ENCODE data around the gene COMT.
"Not testable (repeated sequence)": the region's sequence is repeated elsewhere in the genome, so short reads cannot be mapped to it uniquely, and the experiment has no call there.

Gene COMT

DNA sequence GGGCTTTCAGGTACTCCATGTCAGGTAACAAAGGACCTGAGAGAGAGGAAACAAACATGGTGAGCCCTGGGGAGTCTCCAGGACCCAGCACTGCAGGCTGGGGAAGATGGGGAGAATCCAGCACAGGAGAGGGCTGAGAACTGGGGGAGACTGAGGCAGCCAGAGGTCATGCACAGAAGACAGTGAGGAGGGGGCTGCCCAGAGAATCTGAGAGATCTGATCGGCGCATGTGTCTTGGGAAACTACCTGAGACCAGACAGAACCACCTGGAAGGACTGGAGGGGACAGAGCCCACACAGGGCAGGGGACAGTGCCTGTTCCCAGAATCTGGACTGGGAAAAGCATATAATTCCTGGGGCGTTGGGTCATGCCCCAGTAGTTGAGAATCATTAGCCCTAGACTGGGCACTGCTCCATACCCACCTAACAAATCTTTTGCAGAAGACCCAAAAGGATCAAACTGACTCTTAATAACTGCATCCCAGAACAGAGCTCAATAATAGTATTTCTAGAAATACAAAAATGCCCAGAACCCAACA is 20.0 kb upstream of the COMT start:
- no peak for DNase-seq
- in situ Hi-C loops (cut with HindIII; ENCODE audit: low pct_ligation_motif_present, low pct_unique_long_range_greater_than_20kb, low sequenced_read_pairs): no loop called here

DNA sequence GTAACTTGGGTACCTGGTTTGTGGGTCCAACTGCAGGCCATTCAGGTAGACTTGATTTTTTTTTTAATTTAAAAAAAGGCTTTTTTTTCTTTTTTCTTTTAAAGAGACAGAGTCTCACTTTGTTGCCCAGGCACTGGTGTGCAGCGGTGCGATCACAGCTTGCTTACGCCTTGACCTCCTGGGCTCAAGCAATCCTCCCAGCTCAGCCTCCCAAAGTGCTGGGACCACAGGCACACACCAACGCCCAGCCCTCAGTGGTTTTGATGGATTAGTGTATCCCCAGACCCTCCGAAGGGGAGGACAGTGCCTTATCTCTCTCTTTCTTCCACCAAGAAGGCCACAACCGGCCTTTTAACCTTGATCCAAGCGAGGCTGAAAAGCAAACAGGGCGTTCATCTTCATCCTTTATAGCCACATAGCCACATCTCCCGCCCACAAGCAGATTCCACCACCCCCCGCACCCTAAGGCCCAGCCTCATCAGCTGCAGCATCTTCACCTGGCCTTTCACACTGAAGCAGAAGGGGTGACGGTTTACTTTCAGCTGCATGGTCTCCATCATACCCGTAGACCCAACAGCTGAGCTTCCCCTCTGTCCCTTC is 17.6 kb upstream of the COMT start:
- in situ Hi-C loops (cut with HindIII; ENCODE audit: low pct_ligation_motif_present, low pct_unique_long_range_greater_than_20kb, low sequenced_read_pairs): no loop called here
- no peak for DNase-seq

DNA sequence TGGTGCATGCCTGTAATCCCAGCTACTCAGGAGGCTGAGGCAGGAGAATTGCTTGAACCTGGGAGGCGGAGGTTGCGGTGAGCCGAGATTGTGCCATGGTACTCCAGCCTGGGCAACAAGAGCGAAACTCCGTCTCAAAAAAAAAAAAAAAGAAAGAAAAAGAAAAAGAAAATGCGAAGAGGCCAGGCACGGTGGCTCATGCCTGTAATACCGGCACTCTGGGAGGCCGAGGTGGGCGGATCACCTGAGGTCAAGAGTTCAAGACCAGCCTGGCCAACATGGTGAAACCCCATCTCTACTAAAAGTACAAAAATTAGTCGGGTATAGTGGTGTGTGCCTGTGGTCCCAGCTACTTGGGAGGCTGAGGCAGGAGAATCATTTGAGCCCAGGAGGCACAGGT is 15.5 kb upstream of the COMT start:
- DNase-seq; in situ Hi-C loops (cut with HindIII; ENCODE audit: low pct_ligation_motif_present, low pct_unique_long_range_greater_than_20kb, low sequenced_read_pairs): not testable (repeated sequence)

DNA sequence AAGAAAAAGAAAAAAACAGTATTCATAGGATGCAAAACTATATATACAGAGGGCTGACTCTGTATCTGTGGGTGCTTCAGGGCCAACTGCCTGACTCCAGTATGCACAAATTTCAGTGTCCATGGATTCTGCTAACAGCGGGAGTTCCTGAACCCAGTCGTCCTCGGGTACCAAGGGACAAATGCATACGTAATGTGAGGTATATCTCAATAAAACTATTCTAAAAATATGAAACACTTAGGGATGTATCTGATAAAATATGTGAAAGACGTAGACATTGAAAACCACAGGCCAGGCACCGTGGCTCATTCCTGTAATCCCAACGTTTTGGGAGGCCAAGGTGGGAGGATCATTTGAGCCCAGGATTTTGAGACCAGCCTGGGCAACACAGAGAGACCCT is 13.9 kb upstream of the COMT start:
- DNase-seq: no peak
- in situ Hi-C loops (cut with HindIII; ENCODE audit: low pct_ligation_motif_present, low pct_unique_long_range_greater_than_20kb, low sequenced_read_pairs): no loop called here

DNA sequence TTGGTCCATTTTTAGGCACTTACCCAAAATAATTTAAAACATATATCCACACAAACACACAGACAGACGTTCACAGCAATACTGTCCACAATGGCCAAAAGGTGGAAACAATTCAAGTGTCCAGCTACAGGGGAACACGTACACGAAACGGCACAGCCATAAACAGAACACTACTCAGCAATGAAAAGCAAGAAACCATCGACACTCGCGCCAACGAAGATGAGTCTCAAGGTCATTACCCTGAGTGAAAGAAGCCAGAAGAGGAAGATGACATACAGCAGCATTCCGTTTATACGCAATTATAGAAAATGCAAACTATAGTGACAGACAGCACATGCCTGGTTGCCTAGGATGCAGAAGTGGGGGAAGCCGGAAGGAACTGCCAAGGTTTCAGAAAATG is 13.4 kb upstream of the COMT start:
- in situ Hi-C loops (cut with HindIII; ENCODE audit: low pct_ligation_motif_present, low pct_unique_long_range_greater_than_20kb, low sequenced_read_pairs): no loop called here
- DNase-seq: no peak

DNA sequence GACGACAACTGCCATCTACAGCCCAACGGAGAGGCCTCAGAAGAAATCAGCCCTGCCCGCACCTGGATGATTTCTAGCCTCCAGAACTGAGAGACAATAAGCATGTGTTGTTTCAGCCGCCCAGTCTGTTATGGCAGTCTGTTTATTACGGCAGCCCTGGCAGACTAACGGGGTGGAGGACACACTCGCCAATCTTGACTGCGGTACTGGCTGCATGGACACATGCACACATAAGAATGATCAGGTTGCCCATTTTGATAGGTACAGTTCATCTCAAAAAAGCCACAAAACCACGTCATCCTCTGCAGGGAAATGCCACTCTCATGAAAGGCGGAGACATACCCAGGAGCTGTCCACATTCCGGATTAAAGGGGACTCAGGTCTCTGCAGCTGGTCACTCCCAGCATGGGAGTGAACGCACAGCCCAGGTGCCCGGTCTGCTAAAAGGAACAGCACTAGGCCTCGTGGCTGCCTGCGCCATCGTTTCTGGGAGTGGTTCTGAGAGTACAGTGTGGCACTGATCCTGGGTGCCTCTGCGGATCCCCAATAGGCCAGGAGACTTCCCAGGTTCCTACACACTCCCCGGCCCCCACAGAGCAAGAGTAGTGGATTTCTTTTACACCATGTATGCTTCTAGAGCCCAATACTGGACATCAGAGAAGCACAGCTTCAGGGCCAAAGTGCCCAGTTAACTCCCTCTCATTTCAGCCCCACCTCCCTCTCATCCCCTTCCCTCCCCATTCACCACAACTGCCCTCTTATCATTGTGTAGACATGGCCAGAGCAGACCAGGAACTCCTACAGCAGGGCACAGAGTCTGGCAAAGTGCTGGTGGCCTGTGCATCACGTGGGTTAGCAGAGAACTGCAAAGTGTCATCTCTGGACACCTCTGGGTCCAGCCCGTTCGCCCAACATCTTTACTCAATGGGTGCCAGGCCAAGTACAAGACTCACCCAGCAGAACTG is 11.7 kb upstream of the COMT start:
- DNase-seq: no peak
- in situ Hi-C loops (cut with HindIII; ENCODE audit: low pct_ligation_motif_present, low pct_unique_long_range_greater_than_20kb, low sequenced_read_pairs): no loop called here

DNA sequence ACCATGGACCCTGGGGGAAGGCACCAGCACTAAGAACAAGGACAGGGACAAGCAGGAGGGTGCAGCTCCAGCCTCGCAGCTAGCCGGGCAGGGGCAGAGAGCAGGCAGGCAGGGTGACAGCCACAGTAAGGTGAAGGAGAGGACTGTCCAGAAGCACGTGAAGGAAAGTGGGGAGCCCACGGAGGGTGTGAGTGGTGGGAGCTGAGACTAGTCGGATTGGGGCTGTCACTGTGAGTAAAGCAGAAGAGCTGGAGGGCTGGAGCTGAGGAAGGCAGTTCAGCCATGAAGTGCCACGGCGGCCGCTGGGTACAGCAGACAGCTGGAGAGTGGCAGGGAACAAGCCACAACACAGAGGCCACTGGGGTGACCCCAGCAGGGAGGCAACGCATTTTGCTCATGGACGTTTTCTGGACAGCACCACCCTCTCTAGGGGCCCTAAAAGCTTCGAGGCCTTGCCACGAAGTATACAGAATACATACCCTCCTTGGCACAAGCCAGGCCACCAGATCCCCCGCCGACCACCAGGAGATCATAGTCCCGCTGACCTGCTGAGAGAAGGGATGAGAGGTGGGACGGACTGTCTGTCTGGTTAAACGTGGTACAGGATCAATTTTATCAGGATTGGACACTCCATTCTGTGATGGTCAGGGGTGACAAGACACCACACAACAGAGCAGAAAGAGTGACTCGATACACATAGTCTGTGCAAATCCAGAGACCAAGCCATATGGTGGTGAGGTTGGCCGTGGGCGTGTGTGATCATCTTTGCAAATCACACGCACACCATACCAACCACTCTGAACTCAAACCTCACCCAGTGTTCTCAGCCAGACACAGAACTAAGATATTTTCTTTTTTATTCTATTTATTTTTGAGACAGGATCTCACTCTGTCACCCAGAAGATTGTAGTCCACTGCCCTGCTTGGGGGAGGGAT is 10.8 kb upstream of the COMT start:
- in situ Hi-C loops (cut with HindIII; ENCODE audit: low pct_ligation_motif_present, low pct_unique_long_range_greater_than_20kb, low sequenced_read_pairs): no loop called here
- no peak for DNase-seq

DNA sequence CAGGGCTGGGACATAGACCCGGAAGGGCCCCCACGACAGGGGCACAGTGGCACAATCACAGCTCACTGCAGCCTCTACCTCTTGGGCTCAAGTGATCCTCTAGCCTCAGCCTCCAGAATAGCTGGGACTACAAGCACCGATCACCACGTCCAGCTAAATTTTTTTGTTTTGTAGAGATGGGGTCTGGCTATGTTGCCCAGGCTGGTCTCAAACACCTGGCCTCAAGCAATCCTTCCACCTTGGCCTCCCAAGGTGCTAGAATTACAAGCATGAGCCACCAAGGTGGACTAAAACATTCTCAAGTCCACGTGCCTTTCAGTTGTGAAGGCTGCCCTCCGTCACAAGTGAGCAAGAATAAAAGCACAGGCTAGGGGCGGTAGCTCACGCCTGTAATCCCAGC is 10.1 kb upstream of the COMT start:
- DNase-seq: no peak
- in situ Hi-C loops (cut with HindIII; ENCODE audit: low pct_ligation_motif_present, low pct_unique_long_range_greater_than_20kb, low sequenced_read_pairs): no loop called here

DNA sequence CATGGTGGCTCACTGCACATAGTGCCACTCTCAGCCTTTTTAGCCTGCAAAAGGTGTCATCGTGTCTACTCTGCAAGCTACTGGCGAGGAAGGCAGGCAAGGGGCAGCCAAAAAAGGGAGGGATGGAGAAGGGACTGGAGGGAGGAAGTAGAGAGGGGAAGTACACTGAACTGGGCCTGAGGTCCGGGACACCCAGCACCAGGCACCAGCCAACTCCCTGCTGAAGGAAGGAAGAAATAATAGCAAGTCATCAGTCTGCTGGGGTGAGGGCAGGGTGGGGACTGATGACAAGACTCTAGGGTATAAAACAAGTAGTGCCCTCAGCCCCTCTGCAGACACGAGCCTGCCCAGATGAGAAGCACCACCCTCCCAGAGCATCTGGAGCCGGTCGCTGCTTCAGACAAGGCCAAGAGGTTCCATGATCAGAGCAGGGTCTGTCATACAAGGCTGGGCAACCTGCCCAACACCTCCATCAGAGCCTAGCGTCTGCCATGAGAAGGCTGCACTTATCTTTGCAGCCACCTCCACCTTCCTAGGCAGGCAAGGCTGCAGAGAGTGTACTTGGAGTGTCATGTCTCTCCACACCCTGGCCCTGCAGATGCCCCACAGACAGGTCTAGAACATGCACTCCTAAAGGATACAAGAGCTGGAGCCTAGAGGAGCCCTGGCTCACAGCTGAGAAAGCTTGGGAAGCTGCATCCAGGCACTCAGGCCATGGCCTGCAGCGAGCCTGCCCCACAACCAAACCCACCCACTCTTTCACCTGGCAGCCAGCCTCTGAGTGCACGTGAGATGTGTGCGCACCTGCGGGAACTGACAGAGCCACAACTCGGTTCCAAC is 9.0 kb upstream of the COMT start:
- in situ Hi-C loops (cut with HindIII; ENCODE audit: low pct_ligation_motif_present, low pct_unique_long_range_greater_than_20kb, low sequenced_read_pairs): no loop called here
- no peak for DNase-seq

DNA sequence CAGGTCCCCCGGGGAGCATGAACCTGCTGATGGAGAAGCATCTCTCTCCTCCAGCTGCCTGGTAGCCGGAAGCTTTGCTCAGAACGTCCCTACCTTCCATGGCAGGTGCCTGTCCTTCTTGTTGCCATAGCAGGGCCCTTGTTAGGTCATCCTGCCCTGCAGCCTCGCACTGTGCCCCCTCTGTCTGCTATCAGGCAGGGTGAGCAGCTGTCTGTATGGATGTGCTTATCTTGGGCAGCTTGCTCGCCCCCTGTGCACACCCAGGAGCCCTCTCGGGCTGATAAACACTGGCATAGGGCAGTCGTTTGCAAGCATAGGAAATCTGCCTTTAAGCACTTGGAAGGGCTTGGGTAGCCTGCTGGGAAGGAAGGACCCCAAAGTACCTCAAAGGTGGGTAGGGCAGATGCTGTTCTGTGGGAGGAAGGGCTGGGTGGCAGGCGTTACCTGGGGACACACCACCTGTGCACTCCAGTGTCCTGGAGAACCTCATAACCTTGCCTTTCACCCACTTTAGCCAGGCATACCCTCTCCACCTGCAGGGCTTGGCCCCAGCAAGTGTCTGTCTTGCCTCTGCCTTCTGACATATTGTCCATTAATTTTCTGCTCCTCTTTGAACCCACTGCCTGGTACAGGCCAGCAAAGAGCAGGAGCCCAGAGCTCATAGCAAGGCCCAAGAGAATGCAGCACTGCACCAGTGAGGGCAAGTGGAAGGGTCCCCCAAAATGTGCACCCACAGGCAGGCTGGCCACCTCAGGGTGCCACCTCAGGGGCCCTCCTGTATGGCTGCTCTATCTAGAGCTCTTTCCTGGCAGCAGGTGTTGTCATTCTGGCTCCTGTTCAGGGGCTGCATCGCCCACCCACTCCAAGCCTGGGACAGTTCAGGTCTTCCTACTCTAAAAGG is 8.0 kb upstream of the COMT start:
- no peak for DNase-seq
- in situ Hi-C loops (cut with HindIII; ENCODE audit: low pct_ligation_motif_present, low pct_unique_long_range_greater_than_20kb, low sequenced_read_pairs): no loop called here

DNA sequence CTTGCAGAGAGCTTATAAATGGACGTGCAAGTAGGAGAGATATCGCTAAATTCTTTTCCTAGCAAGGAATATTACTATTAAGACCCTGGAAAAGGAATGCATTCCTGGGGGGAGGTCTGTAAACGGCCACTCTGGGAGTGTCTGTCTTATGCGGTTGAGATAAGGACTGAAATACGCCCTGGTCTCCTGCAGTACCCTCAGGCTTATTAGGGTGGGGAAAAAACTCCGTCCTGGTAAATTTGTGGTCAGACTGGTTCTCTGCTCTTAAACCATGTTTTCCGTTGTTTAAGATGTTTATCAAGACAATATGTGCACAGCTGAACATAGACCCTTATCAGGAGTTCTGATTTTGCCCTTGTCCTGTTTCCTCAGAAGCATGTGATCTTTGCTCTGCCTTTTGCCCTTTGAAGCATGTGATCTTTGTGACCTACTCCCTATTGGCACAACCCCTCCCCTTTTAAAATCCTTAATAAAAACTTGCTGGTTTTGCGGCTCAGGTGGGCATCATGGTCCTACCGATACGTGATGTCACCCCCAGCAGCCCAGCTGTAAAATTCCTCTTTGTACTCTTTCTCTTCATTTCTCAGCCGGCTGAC is 6.4 kb upstream of the COMT start:
- in situ Hi-C loops (cut with HindIII; ENCODE audit: low pct_ligation_motif_present, low pct_unique_long_range_greater_than_20kb, low sequenced_read_pairs); DNase-seq: not testable (repeated sequence)

DNA sequence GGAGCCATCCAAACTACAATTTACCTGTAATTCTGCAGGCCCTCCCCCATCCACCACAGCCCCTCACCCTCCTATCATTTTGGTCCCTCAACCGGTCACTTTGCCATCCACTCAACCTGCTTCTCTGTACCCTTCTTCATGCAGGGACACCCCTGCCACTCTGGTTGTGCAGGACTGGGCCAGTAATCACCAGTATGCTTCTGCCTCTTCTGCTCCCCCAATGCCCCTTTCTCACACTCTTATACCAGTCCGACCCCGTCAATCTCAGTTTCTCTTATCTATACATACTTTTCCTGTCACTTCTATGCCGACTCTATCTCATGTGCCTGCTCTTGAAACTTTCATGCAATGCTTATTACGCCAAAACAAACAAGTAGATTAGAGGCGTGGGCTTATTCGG is 5.1 kb upstream of the COMT start:
- no peak for DNase-seq
- in situ Hi-C loops (cut with HindIII; ENCODE audit: low pct_ligation_motif_present, low pct_unique_long_range_greater_than_20kb, low sequenced_read_pairs): no loop called here

DNA sequence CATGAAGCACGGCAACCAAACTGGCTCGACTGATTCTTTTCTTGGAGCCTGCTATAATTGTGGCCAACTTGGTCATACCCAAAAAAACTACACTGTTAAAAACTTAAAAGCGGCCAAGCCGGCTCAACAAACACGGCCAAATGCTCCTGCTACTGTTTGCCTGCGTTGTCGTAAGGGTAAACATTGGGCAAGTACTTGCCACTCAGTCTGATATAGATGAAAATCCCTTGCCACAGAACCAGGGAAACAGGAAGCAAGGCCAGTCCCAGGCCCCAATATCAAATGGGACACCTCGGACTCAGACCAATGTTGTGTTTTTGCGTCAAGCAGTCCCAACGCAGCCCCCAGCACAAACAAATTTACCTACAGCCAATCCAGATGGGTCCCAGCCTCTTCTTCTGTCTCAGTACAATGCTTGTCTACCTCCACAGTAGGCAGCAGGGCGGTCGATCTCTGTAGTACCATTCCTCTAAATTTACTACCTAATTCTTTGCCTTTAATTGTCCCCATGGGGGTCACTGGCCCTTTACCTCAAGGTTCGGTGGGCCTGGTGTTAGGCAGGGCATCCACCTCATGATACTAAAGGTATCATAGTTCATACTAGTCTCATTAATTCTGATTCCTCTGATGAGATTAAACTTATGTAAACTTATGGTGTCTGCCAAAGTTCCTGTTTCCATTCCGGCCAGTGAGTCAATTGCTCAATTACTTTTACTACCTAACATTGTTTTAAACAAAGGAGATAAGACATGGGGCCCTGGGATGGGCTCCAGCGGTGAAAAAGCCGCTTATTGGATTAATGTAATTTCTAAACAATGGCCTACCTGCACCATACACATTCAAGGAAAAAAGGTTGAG is 3.7 kb upstream of the COMT start:
- in situ Hi-C loops (cut with HindIII; ENCODE audit: low pct_ligation_motif_present, low pct_unique_long_range_greater_than_20kb, low sequenced_read_pairs): no loop called here
- DNase-seq: no peak

DNA sequence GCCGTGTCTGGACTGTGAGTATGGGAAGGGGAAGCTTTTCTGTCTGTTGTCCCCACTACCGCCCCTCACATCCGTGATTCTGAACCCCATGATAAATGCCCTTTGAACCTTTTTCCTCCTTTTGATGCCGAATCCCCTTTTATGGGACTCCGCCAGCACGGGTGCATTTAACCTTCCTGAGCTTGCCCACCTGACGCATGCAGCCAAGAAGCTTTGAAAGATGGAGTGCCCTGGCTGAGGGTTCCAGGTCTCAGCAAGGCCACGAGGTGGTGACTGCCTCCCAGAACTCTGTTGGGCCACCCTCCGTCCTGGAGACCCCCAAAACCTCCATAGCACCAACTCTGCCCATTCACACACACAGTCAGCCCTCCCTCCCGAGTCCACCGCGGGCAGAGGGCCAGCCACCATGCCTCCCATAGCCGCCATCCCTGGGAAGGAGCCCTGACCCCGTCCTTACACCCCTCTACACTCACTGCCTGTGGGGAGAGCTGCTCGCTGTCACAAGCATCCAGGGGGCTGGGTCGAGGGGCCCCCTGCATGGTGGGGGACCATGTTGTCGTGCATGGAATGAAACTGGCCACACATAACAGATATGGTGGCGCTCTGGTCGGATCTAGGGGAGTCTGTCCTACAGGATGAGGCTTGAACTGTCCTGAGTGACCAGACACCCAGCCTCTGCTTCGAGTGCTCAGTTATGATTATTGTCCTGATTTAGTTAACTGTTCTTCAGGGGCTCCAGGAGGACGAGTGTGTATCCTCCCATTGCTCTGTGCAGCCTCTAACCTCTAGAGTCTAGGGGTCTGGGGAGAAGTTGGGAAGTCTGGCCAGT is 822 bp upstream of the COMT start:
- DNase-seq: no peak
- in situ Hi-C loops (cut with HindIII; ENCODE audit: low pct_ligation_motif_present, low pct_unique_long_range_greater_than_20kb, low sequenced_read_pairs): no loop called here
